ENCODE data around the gene NLRC5.

DNA sequence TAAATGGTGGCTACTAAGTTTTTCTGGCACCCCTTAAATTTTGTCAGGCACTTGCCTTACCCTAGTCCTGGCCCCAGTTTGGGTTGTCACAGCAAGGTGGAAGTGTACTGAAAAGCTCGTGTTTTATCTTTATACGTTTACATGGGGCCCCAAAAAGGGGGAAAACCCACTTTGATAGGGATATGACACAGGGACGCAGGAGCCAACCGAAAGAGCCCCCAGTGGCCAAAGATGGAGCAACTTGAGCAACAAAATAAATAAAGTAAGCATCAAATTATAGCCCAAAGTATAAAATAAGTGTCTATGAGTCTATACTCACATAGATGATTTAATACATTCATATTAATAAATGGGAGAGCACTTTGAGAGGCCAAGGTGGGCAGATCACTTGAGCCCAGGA, 32.6 kb upstream of the NLRC5 start:
- TF ChIP-seq, protein P1, sequence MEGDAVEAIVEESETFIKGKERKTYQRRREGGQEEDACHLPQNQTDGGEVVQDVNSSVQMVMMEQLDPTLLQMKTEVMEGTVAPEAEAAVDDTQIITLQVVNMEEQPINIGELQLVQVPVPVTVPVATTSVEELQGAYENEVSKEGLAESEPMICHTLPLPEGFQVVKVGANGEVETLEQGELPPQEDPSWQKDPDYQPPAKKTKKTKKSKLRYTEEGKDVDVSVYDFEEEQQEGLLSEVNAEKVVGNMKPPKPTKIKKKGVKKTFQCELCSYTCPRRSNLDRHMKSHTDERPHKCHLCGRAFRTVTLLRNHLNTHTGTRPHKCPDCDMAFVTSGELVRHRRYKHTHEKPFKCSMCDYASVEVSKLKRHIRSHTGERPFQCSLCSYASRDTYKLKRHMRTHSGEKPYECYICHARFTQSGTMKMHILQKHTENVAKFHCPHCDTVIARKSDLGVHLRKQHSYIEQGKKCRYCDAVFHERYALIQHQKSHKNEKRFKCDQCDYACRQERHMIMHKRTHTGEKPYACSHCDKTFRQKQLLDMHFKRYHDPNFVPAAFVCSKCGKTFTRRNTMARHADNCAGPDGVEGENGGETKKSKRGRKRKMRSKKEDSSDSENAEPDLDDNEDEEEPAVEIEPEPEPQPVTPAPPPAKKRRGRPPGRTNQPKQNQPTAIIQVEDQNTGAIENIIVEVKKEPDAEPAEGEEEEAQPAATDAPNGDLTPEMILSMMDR (IDR thresholded peaks at IDR 0.05; ENCODE audit: low read depth, low read length) = no peak
- no peak for TF ChIP-seq POLR2A (IDR thresholded peaks at IDR 0.05; ENCODE audit: extremely low read depth, insufficient read length)

All from NB4 (cell line).